ENCODE results near the gene MAGEA2.
"Not testable (repeated sequence)": the region's sequence is repeated elsewhere in the genome, so short reads cannot be mapped to it uniquely, and the experiment has no call there.

The MAGEA2 gene

DNA sequence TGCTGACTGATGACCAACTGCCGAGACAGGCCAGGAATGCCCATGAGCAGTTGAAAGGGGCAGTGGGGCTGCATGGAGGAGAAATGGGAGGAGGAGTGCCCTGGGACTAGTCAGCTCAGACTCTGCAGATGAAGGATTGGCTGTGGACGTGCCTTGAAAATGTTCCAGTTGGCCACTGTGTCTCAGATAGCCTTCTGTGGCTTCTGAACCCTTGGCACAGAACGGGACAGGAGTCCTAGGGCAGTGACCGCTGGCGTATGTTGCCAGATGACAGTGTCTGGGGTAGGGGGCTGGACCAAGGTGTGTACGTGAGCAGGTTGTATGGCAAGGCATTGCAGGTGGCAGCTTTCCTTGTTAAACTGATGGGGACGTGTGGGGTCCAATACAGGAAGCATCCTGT, 47.1 kb downstream of the MAGEA2 start:
- DNase-seq, result not testable (repeated sequence)

DNA sequence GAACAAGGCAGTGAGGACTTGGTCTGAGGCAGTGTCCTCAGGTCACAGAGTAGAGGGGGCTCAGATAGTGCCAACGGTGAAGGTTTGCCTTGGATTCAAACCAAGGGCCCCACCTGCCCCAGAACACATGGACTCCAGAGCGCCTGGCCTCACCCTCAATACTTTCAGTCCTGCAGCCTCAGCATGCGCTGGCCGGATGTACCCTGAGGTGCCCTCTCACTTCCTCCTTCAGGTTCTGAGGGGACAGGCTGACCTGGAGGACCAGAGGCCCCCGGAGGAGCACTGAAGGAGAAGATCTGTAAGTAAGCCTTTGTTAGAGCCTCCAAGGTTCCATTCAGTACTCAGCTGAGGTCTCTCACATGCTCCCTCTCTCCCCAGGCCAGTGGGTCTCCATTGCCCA, 53.3 kb downstream of the MAGEA2 start:
- DNase-seq, result not testable (repeated sequence)
